ENCODE measurements around the gene SLC6A8. TPM values are rescaled to one million over a fixed set of nuclear protein-coding genes. Genes with fewer than 3 reads are reported as not detected.

SLC6A8 gene
- total RNA-seq, 1 donor from 2014 or later = 8.0 TPM

DNA sequence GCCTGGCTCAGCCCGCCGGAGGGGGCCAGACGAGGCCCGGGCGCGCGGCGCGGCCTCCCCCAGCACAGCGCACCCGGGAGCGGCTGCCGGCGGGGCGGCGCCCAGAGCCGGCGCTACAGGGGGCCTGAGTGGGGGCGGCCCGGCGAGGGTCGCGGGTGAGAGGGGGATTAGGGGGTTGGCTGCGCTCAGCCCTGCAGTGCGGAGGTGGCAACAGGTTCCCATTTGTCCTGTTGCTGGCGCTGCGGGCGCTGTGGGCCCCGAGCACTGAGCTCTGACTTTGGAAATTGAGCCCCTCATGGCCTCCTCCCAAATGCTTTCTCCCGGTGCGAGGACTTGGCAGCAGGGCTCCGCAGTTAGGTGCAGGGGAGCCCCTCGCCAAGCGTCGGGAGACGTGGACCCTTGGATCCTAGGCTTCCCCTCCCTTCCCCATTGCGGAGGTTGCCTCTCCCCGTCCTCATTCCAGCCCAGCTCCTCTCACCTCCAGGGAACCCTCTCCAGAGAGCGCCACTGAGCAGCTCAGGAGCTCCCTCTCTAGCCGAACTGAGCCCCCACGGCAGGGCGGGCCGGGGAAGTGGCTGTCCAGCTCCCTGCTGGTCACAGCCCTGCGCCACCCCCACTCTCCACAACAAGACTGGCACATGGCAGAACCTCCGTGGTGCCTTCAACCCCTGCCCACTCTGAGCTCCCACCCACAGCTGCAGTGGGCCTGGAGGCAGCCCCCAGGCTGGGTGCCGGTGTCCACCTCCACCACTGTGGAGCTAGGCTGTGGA is 43.2 kb upstream of the SLC6A8 start:
- no peak overlapping the region for H3K4me3 ChIP-seq
- ATAC-seq (no peak), DNase-seq (peak; percentile 38)
- H3K27ac ChIP-seq = no peak overlapping the region
- intact Hi-C loops (cut with DNase I) = no loop called here
- no peaks in the 10 kb centered on the region for H3K36me3 ChIP-seq
- no peaks in the 10 kb centered on the region for H3K9me3 ChIP-seq
- H3K4me1 ChIP-seq = peaks cover 5% of the 10 kb centered on the region
- H3K27me3 ChIP-seq = peaks cover 20% of the 10 kb centered on the region
- TF ChIP-seq, protein P1, sequence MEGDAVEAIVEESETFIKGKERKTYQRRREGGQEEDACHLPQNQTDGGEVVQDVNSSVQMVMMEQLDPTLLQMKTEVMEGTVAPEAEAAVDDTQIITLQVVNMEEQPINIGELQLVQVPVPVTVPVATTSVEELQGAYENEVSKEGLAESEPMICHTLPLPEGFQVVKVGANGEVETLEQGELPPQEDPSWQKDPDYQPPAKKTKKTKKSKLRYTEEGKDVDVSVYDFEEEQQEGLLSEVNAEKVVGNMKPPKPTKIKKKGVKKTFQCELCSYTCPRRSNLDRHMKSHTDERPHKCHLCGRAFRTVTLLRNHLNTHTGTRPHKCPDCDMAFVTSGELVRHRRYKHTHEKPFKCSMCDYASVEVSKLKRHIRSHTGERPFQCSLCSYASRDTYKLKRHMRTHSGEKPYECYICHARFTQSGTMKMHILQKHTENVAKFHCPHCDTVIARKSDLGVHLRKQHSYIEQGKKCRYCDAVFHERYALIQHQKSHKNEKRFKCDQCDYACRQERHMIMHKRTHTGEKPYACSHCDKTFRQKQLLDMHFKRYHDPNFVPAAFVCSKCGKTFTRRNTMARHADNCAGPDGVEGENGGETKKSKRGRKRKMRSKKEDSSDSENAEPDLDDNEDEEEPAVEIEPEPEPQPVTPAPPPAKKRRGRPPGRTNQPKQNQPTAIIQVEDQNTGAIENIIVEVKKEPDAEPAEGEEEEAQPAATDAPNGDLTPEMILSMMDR (IDR thresholded peaks at IDR 0.05) = no peak

DNA sequence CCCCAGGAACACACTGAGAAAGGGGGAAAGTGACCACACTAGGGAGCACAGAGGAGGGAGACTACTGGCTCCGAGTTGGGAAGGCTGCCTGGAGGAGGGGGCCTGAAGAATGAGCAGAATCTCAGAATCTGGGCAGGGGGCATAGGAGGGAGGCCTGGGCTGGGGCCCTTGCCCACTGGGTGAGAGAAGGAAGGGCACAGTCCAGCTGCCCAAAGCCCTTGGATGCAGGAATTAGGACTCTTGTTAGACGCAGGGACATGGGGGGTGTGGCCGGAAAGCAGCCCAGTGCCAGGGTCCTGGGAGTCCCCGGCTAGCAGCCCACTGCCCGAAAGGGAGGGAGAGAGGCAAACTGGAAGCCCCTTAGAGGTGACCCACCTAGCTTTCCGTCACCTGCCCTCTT is 42.6 kb upstream of the SLC6A8 start:
- no peak for DNase-seq
- Histone ChIP-seq H3K27me3 (peaks cover 20% of the 10 kb centered on the region), H3K4me1 (peaks cover 5% of the 10 kb centered on the region), H3K9me3 (no peaks in the 10 kb centered on the region), H3K36me3 (no peaks in the 10 kb centered on the region), H3K4me3 (no peak overlapping the region), H3K27ac (no peak overlapping the region)
- TF ChIP-seq, protein P1 (IDR thresholded peaks at IDR 0.05) = no peak
- intact Hi-C loops (cut with DNase I) = no loop called here
- no peak for ATAC-seq

DNA sequence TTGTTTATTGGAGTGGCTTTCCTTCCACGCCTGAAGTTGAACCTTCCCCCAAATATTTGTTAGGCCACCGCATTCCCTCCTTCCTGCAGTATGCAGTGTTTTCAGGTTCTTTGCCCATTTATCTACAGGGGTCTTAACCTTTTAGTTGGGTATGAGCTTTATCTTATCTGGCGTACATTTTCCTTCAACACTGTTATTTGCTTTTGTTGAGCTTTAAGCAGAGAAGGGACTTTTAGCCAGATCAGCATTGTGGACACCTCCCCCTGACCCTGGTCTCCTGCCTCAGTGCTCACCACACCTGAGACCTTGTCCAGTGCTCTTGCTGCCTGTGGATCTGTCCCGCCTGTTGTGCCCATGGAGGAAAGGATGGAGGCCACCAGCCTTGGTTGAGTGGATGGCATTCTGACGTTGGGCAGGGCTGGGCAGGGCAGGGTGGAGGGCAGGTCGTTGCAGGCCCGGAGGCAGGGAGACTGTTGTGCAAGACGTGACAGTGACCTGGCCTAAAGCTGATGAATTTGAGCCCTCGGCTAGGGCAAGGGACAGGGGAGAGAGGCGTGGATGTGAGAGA is 41.7 kb upstream of the SLC6A8 start:
- Histone ChIP-seq H3K4me1 (peaks cover 5% of the 10 kb centered on the region), H3K9me3 (no peaks in the 10 kb centered on the region), H3K36me3 (no peaks in the 10 kb centered on the region), H3K27me3 (peaks cover 18% of the 10 kb centered on the region), H3K27ac (no peak overlapping the region), H3K4me3 (no peak overlapping the region)
- TF ChIP-seq, protein P1 (IDR thresholded peaks at IDR 0.05) = no peak
- ATAC-seq (no peak), DNase-seq (no peak)
- intact Hi-C loops (cut with DNase I) = no loop called here

DNA sequence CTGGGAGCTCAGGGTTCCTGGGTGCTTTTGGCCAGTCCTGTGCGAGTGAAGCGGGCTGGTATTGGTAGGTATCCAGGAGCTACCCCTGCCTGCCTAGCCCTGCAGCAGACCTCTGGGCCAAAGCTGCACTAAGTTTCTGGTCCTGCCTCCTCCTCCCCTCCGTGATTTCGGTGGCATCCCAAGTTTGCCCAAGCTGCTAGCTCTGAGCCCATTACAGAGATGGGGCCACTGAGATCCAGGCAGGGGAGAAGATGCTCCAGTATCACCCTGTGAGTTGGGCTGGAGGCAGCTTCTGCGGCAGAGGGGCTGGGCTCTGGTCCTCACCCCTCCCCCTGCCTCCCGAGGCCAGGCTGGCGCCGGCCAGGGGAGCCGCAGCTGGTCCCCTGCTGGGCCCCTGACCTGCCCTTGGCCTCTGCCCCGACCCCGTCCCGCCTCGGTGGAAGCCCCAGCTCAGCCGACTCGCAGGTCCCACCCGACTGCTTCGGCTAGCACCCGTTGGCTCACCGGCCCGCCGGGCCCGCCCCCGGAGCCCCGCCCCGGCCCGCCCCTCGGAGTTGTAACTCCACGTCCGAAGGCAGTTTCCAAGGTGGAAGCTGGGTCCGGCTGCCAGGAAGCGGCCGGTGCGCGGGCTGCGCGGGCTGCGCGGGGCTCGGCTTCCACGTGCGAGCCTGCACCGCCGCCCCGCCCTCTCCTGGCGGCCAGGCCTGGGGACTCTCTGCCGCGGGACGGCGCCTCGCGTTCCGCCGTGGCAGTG is 40.9 kb upstream of the SLC6A8 start, which contains the start of gene DUSP9:
Gene DUSP9 (plus strand): TSS at position 584 of the 754 bp plus-strand sequence. CDS start 751 bp downstream, outside the sequence.
- DNase-seq (peak; percentile 64), ATAC-seq (peak; percentile 56)
- Histone ChIP-seq H3K36me3 (no peaks in the 10 kb centered on the region), H3K4me1 (peaks cover 5% of the 10 kb centered on the region), H3K27ac (no peak within 1 kb of the TSS), H3K27me3 (peaks cover 10% of the 10 kb centered on the region), H3K9me3 (no peaks in the 10 kb centered on the region), H3K4me3 (peak within 1 kb of the TSS; percentile 14)
- intact Hi-C loops (cut with DNase I) = no loop called here
- TF ChIP-seq, protein P1 (IDR thresholded peaks at IDR 0.05) = no peak

DNA sequence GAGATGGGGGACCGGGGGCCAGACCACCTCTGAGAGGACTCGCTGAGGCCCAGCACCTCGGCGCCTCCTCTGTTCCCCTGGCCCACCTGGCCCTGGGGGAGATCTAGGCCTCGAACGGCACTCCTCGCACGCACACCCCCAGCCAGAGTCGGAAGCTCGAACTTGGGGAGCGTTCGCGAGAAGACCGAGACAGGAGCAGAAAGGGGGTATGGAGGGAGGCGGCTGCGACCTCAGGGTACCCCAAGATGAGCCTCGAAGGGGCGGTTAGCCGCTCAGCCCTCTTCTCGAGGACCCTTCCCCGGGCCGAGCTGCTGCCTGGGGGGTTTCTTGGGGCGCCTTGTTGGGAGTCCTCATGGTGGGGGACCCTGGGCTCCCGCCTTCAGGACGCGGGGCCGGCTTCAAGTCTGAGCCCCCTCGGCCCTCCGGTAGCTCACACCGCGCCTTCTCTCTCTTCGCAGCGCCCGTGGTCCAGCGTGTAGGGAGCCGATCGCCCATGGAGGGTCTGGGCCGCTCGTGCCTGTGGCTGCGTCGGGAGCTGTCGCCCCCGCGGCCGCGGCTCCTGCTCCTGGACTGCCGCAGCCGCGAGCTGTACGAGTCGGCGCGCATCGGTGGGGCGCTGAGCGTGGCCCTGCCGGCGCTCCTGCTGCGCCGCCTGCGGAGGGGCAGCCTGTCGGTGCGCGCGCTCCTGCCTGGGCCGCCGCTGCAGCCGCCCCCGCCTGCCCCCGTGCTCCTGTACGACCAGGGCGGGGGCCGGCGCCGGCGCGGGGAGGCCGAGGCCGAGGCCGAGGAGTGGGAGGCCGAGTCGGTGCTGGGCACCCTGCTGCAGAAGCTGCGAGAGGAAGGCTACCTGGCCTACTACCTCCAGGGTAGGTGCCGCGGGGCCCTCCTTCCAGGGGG is 40.0 kb upstream of the SLC6A8 start:
- Histone ChIP-seq H3K4me3 (no peak overlapping the region), H3K27me3 (peaks cover 6% of the 10 kb centered on the region), H3K9me3 (no peaks in the 10 kb centered on the region), H3K27ac (no peak overlapping the region), H3K36me3 (no peaks in the 10 kb centered on the region), H3K4me1 (peaks cover 5% of the 10 kb centered on the region)
- intact Hi-C loops (cut with DNase I) = no loop called here
- DNase-seq = no peak
- TF ChIP-seq, protein P1 (IDR thresholded peaks at IDR 0.05) = no peak
- ATAC-seq = no peak
